Small intestine (tissue), 7 donors: ENCODE measurements around the gene TNS1. TPM values are rescaled to one million over a fixed set of nuclear protein-coding genes. Genes with fewer than 3 reads are reported as not detected.

Experiments
- DNase-seq, 2 donors: peaks; one replicate each; pipeline versions ENCODE4 v3.0.0 to v3.0.0-alpha.2; 2013
- FAIRE-seq: peaks from 2 replicates; lab custom pipeline; 2012; peaks lifted over from hg19 to GRCh38; lab: Jason Lieb, UNC
- H3K27ac ChIP-seq, 3 donors: one replicate each; pipeline ENCODE4 v1.5.1; 2013; ENCODE audit warnings: low read length in 2 of 3, mild to moderate bottlenecking in 2 of 3, control low read depth in 1 of 3, inconsistent platforms in 1 of 3, low read depth in 1 of 3, moderate library complexity in 1 of 3
- H3K27me3 ChIP-seq, 3 donors: one replicate each; pipeline ENCODE4 v1.6.1; 2013; ENCODE audit warnings: low read length in 3 of 3, inconsistent platforms in 1 of 3; ENCODE audit not compliant: control insufficient read depth in 3 of 3, insufficient read depth in 3 of 3
- H3K36me3 ChIP-seq, 3 donors: one replicate each; pipeline ENCODE4 v1.6.1; 2013; ENCODE audit warnings: low read length in 3 of 3, inconsistent platforms in 1 of 3, low read depth in 1 of 3, mild to moderate bottlenecking in 1 of 3, moderate library complexity in 1 of 3; ENCODE audit not compliant: control insufficient read depth in 3 of 3, insufficient read depth in 2 of 3
- H3K4me1 ChIP-seq, 3 donors: one replicate each; pipeline ENCODE4 v1.6.1; 2013; ENCODE audit warnings: low read length in 2 of 3, inconsistent platforms in 1 of 3, low read depth in 1 of 3, mild to moderate bottlenecking in 1 of 3, moderate library complexity in 1 of 3; ENCODE audit not compliant: control insufficient read depth in 3 of 3, insufficient read depth in 2 of 3
- H3K4me3 ChIP-seq, 3 donors: one replicate each; pipeline ENCODE4 v1.5.1; 2013; ENCODE audit warnings: low read length in 3 of 3, control low read depth in 1 of 3, inconsistent platforms in 1 of 3, low read depth in 1 of 3, mild to moderate bottlenecking in 1 of 3, moderate library complexity in 1 of 3
- H3K9me3 ChIP-seq, 2 donors: one replicate each; pipeline ENCODE4 v1.6.1; 2013; ENCODE audit warnings: low read depth in 1 of 2, low read length in 1 of 2; ENCODE audit not compliant: control insufficient read depth in 2 of 2, insufficient read depth in 1 of 2
- WGBS, 3 donors: extraction: QIAGEN DNeasy Blood & Tissue Kit; methylation state at CpG; one replicate each; pipeline ENCODE4 v1.1.7; 2013; 5-methylcytosine and 5-hydroxymethylcytosine counted together
- polyA plus RNA-seq, 4 donors: library from polyadenylated mRNA; stranded (reverse) in 3 of 4; unstranded in 1 of 4; fragments of 200-250 nt in 3 of 4; fragments of 120-200 nt in 1 of 4; gene quantifications; one replicate each; pipeline versions ENCODE4 v1.2.1 to v1.2.3, GENCODE V29; 2013
- donor health status: healthy with polysubstance abuse.
- donor health status: control.
- donor health status: control.
- donor health status: Bipolar disorder and iron deficiency.
- donor health status: healthy.

The TNS1 gene
- polyA plus RNA-seq, 4 donors: 1.3 to 52.1 (median 9.8) TPM

DNA sequence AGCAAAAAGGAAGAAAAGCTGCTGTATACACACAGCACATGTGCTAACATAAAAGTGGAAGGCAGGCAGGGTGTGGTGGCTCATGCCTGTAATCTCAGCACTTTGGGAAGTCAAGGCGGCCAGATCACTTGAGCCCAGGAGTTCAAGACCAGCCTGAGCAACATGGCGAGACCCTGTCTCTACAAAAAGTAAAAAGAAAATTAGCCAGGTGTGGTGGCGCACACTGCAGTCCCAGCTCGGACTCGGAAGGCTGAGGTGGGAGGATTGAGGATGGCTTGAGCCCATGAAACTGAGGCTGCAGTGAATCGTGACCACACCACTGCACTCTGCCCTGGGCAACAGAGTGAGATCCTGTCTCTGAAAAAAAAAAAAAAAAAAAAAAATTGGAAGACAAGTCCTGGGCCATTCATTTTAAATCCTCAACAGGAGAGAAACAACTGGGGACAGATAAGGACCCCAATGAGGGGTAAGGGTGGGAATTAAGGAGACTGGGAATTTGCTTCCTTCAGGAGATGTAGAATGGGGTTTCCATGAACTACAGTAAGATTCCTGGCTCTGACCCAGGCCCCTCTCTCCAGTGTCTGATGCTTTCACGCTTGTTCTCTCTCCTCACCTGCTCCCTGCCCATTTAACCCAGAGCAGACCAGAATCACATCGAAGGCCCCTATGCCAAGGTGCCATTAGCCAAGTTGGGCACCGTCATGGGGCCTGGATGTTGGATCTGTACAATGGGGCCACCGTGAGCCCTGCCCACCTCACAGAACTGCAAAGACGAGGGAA lies 29.6 kb downstream of the TNS1 start:
- Histone ChIP-seq H3K4me3 (no peak overlapping the region), H3K27me3 (no peaks in the 10 kb centered on the region), H3K36me3 (no peaks in the 10 kb centered on the region), H3K9me3 (no peaks in the 10 kb centered on the region), H3K27ac (peak overlapping the region in 1 of 3 donors; percentile 40), H3K4me1 (no peaks in the 10 kb centered on the region)
- no peak for FAIRE-seq
- WGBS, 3 donors: 83 to 87% (median 85%) methylated on average over 11 of the region's 11 CpGs
- DNase-seq: no peak

DNA sequence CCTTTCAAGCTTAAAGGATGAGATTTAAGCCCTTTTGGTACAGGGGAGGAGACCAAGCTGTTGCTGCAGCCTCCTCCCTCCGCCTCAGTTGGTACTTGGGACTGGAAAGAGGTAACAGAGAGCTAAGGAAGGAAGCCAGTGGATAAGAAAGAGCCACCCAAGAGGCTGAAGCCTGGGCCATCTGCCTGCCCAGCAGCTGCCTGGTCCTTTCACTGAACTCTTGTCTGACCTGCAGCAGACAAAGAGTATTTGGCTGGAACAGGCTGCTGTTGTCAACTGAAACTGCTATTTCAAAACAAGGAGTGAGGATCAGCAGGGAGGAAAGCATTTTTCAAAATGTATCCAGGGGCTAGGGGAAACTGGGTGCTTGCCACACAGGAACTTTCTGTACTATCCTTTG lies 30.3 kb downstream of the TNS1 start:
- H3K9me3 ChIP-seq: no peaks in the 10 kb centered on the region
- WGBS, 3 donors: 57 to 93% (median 73%) methylated on average over 1 of the region's 1 CpG
- H3K27ac ChIP-seq: peak overlapping the region in 1 of 3 donors; percentile 41
- no peaks in the 10 kb centered on the region for H3K36me3 ChIP-seq
- H3K4me1 ChIP-seq: no peaks in the 10 kb centered on the region
- FAIRE-seq (no peak), DNase-seq (no peak)
- no peak overlapping the region for H3K4me3 ChIP-seq
- no peaks in the 10 kb centered on the region for H3K27me3 ChIP-seq

DNA sequence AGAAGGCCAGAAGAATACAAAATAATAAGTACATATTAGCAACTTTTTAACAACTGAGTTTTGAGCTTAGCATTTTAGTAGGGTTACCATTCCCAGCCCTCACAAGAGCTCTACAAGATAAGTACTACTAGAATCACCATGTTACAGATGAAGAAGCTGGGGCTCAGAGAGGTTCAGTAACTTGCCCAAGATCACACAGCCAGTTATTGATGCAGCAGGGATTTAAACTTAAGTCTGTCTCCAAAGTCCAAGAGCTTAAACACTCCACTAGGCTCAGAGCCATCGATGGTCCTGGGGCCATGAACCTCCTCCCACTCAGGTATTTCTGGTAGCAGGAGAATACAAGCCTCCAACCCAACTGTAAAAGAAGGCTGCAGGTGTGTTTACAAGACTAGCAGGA lies 30.8 kb downstream of the TNS1 start:
- FAIRE-seq (no peak), DNase-seq (no peak)
- Histone ChIP-seq H3K27ac (peak overlapping the region in 1 of 3 donors; percentile 41), H3K27me3 (no peaks in the 10 kb centered on the region), H3K4me1 (no peaks in the 10 kb centered on the region), H3K36me3 (no peaks in the 10 kb centered on the region), H3K9me3 (no peaks in the 10 kb centered on the region), H3K4me3 (no peak overlapping the region)
- WGBS, 3 donors: 41 to 50% (median 48%) methylated on average over 1 of the region's 1 CpG

DNA sequence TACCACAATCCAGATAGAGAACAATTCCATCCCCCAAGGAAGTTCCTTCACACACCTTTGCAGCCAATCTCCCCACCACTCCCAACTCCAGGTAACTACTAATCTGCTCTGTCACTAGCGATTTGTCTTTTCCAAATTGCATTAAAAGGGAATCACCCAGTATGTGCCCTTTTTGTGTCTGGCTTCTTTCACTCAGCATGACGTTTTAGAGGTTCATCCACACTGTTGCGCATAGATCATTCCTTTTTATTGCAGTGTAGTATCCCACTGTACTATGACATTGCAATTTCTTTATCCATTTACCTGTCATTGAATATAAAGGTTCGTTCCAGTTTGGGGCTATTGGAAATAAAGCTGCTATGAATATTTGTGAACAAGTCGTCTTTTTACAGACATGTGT lies 31.6 kb downstream of the TNS1 start:
- Histone ChIP-seq H3K4me1 (peaks cover 0 to 4% (median 0%) of the 10 kb centered on the region in 3 donors), H3K9me3 (no peaks in the 10 kb centered on the region), H3K4me3 (no peak overlapping the region), H3K36me3 (no peaks in the 10 kb centered on the region), H3K27me3 (no peaks in the 10 kb centered on the region), H3K27ac (no peak overlapping the region)
- DNase-seq: no peak
- 69 to 77% (median 75%) methylated on average over 5 of the region's 5 CpGs for WGBS, 3 donors
- no peak for FAIRE-seq

DNA sequence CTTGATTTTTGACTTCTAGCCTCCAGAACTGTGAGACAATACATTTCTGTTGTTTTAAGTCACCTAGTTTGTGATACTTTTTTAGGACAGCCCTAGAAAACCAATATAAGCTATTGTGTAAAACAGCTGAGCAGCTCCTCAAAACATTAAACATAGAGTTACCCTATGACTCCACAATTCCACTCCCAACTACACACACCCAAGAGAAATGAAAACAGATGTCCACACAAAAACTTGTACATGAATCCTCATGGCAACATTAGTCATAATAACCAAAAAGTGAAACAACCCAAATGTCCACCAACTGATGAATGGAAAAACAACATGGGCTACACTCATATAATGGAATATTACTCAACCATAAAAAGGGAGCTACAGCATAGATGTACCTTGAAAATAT lies 32.6 kb downstream of the TNS1 start:
- H3K9me3 ChIP-seq: no peaks in the 10 kb centered on the region
- no peak overlapping the region for H3K27ac ChIP-seq
- H3K36me3 ChIP-seq: no peaks in the 10 kb centered on the region
- H3K4me3 ChIP-seq: no peak overlapping the region
- no peak for FAIRE-seq
- no peaks in the 10 kb centered on the region for H3K27me3 ChIP-seq
- peaks cover 0 to 12% (median 0%) of the 10 kb centered on the region in 3 donors for H3K4me1 ChIP-seq
- no peak for DNase-seq

DNA sequence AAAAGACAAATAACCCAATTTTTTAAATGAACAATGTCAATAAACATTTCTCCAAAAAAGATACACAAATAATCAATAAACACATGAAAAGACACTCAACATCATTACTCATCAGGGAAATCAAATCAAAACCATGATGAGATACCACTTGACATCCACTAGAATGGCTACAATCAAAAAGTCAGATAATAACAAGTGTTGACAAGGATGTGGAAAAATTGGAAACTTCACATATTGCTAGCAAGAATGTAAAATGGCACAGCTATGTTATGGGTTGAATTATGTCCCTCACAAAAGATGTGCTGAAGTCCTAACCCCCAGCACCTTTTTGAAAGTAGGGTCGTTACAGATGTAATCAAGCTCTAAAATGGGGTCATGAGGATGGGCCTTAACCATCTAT lies 33.2 kb downstream of the TNS1 start:
- no peak for FAIRE-seq
- WGBS, 3 donors: 57 to 88% (median 83%) methylated on average over 1 of the region's 1 CpG

DNA sequence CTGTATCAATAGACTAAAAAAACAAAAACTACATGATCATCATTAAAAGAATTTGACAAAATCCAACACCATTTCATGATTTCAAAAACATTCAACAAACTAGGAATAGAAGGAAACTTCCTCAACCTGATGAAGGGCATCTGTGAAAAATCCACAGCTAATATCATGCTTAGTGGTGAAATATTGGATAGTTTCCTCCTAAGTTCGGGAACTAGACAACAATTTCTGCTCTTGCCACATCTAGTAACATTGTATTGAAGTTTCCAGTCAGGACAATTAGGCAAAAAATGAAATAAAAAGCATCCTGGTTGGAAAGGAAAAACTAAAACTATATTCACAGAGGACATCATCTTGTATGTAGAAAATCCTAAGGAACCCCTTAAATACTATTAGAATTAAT lies 34.8 kb downstream of the TNS1 start:
- H3K27me3 ChIP-seq: no peaks in the 10 kb centered on the region
- peaks cover 0 to 21% (median 2%) of the 10 kb centered on the region in 3 donors for H3K4me1 ChIP-seq
- FAIRE-seq (no peak), DNase-seq (no peak)
- H3K27ac ChIP-seq: no peak overlapping the region
- H3K4me3 ChIP-seq: no peak overlapping the region
- H3K9me3 ChIP-seq: no peaks in the 10 kb centered on the region
- 32 to 53% (median 42%) methylated on average over 1 of the region's 1 CpG for WGBS, 3 donors
- no peaks in the 10 kb centered on the region for H3K36me3 ChIP-seq

More for the DNA sequence above, 33.2 kb downstream of the TNS1 start:
- Histone ChIP-seq H3K9me3 (no peaks in the 10 kb centered on the region), H3K4me1 (peaks cover 0 to 17% (median 2%) of the 10 kb centered on the region in 3 donors), H3K27me3 (no peaks in the 10 kb centered on the region), H3K27ac (no peak overlapping the region), H3K36me3 (no peaks in the 10 kb centered on the region), H3K4me3 (no peak overlapping the region)
- no peak for DNase-seq

DNA sequence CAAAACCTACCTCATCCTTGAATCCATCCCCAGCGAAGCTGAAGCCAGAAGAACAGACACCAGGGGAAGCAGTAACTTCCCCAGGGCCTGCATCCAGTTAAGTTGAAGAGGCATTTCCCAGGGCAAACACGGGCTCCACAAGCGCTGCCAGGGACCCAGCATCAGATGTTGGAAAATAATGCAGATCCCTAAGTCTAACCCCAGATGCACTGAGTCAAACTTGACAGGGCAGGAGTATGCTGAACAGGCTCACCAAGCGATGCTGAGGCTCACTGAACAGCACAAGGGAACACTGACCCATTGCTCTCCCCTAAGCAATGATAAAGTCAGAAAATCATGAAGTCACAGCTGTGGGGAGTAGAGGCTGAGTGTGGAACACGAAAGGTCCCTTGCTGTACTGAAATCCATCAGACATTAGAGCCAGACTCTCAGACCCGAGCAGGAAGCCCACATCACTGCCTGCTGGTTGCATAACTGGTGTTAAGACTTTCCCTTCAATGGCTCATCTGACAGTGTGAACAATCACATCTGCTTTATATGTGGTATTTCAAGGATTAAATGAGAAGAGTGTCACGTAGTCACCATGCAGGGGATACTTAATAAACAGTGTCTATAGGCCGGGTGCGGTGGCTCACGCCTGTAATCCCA lies 36.2 kb downstream of the TNS1 start:
- Histone ChIP-seq H3K27ac (peak overlapping the region in 2 of 3 donors; percentile 46 to 56), H3K9me3 (no peaks in the 10 kb centered on the region), H3K27me3 (no peaks in the 10 kb centered on the region), H3K4me1 (peaks cover 0 to 21% (median 2%) of the 10 kb centered on the region in 3 donors), H3K4me3 (no peak overlapping the region), H3K36me3 (no peaks in the 10 kb centered on the region)
- no peak for DNase-seq
- no peak for FAIRE-seq
- 72 to 88% (median 86%) methylated on average over 10 of the region's 10 CpGs for WGBS, 3 donors
